ENCODE measurements around the gene MRTFB.

DNA sequence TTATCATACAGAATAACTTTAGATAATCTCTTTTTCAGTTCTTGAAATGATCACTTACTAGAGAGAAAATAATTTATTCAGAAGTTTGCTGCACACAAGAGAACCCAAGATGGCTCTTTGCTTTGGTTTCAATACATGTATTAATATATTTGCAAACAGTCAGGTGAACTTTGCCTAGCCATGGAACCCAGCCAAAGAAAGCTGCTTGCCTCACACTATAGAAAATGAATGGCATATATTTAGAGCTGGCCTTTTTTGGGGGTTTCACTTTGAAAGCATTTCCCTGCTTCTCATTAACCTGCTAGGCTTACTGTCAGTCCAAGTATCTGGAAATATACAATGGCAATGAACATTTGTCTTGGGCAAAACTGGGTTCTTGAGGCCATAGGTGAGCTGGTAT lies 75.3 kb downstream of the MRTFB start:
- TF ChIP-seq, protein P1, sequence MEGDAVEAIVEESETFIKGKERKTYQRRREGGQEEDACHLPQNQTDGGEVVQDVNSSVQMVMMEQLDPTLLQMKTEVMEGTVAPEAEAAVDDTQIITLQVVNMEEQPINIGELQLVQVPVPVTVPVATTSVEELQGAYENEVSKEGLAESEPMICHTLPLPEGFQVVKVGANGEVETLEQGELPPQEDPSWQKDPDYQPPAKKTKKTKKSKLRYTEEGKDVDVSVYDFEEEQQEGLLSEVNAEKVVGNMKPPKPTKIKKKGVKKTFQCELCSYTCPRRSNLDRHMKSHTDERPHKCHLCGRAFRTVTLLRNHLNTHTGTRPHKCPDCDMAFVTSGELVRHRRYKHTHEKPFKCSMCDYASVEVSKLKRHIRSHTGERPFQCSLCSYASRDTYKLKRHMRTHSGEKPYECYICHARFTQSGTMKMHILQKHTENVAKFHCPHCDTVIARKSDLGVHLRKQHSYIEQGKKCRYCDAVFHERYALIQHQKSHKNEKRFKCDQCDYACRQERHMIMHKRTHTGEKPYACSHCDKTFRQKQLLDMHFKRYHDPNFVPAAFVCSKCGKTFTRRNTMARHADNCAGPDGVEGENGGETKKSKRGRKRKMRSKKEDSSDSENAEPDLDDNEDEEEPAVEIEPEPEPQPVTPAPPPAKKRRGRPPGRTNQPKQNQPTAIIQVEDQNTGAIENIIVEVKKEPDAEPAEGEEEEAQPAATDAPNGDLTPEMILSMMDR (IDR thresholded peaks at IDR 0.05) = no peak
- TF ChIP-seq POLR2A (IDR thresholded peaks at IDR 0.05) = no peak
- TF ChIP-seq POLR2AphosphoS5 (IDR thresholded peaks at IDR 0.05) = no peak

Data from stomach (tissue), 4 donors.